NCI-H146 treated with DMSO at 0.1 percent for 48 hours (cell line): ENCODE measurements around the gene CCDC178.

Experiments
- DNase-seq: peaks from one replicate; lab custom pipeline; 2025; ENCODE audit not compliant: unreplicated experiment; lab: John Stamatoyannopoulos, UW

CCDC178 gene

DNA sequence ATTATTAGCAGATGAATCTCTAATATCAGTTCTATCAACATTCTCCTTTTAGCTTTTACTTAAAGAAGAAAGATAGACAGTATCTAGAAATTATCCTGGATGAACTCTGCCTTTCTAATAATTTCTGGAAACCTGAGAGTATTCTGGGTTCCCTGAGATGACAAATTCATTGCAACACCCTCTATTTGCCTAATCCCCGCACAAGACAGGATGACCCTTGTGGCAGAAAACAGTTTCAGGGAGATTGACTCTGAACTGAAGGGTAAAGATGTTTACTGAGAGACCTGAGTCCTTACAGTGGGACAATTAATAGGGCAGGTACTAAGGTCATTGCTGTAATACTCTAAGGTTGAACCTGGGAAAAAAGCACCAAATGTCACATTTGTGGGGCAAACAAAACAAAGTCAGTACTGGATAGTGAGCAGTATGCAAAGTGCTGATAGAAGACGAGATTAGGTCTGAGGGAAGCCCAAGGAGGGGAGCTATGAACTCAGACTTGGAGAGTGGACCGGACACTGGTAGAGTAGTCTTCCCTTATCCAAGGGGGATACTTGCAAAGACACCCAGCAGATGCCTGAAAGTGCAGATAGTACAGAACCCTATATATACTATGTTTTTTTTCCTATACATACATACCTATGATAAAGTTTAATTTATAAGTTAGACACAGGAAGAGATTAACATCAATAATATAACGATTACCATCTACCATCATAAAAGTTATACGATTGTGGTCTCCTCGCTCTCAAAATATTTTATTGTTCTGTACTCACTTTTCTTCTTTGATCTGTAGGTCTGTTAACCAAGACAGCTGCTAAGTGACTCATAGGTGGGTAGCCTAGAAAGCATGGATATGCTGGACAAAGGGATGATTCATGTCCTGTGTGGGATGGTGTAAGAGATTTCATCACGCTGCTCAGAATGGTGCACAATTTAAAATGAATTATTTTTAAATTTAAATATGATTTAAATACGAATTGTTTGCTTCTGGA, 519.4 kb downstream of the CCDC178 start:
- no peak for DNase-seq

DNA sequence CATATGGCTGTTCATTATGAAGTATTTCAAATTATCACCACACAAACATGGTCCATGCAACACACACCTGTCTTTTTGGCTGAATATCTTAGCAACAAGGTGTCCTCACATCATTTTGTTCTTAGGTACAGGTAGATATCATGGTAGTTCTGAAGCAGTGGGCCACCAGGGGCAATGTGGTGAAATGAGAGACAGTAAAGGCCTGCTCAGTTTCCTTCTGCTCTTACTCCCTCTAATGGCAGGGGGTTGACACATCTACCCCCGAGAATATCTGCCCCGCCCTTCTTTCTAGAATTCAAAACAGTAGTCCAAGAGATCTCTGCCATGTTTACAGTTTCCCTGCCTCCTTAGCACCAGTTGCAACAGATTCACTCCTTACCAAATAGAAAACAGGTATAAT, 520.7 kb downstream of the CCDC178 start:
- peak; percentile 81 for DNase-seq

DNA sequence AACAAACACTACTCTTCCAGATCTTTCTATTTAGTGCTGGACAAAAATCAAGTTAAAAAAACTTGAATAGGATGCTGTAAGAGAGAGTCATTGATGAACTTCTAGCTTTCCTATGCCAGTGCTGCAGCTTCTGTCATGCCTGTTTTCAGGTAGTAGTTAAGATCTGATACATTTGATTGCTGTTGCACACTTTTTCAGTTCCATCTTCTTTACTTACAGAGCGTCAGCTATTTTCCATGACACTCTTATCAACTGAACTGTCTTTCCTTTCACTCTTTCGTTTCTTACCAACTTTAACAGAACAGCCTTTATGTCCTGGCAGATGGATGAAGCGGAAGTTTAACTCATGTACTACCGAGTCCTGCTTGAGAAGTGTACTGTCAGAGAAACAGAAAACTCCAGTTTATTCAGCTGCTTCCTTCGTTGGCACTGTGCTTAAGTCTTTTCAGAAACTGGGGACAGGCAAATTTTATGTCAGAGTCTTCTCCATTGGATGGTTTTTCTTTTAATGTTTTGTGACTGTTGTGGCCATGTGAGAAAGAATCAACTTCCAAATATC, 521.8 kb downstream of the CCDC178 start:
- DNase-seq = no peak

DNA sequence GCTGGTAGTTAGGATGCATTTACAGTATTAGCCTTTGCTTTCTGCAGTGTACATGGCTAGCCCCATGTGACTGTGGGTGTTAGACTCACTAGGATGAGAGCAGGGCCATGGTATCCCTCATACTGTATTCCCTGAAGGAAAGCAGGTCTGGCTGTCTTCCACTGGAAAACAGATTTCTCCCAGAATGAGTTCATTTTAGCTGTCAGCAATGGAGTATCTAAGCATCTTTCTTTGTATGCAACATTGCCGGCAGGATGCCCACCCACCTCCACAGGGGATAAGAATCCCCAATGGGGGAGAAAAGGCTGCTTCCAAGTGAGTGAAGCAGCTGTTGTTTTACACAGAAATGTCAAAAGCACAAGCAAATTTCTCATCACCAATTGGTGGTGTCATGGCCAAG, 525.0 kb downstream of the CCDC178 start:
- DNase-seq = no peak

DNA sequence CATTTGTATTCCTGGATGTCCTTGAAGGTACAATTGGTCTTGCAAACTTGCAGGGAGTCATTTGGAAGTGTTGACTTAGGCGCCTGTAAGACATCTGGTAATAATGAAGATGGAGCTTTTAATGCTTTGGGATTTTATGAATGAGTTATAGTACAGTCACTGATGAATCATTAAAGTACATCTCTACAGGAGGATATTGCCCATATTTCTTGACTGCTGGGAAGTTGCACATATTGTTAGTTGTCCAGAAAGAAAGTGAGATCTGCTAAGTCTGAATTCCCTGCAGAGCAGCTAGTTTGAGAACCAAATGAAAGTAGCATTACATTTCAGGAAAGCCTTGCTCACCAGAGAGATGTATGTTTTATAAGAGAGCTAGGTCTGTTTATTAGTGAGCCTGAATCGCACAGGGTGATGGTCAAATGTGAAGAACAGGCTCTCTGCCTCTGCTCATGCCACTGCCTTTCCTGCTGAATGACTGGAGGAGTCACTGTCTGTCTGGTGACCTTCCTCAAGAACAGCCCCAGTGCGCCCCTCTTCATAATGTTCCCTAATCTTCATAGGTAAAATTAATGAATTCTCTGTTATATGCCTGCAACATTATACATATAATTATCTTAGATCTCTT, 528.7 kb downstream of the CCDC178 start:
- DNase-seq = no peak

DNA sequence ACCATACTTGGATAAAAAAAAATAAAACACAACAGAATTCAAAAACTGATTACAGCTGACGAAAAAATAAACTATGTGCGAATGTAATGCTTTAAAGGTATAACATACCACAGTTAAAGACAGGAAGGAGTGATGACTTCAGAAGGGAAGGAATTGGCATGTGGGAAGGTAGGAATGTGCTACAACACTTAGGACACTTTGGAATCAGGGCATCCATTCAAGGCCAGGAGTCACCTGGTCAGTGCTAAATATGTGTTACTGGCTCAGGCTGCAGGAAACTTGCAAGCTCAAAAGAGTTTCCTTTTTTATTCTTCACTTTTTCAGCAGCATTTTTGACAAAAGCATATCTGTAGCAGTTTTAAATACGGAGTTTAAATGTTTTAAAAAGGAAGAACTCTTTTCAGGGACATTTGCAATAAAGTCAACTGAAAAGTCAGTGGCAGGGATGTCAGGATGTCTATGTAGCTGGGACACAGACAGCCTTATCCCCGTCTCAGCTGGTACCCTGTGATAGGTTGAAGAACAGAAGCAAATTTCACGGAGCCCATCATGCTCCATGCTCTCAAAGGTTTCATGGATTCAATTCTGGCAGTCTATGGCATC, 529.7 kb downstream of the CCDC178 start:
- no peak for DNase-seq

DNA sequence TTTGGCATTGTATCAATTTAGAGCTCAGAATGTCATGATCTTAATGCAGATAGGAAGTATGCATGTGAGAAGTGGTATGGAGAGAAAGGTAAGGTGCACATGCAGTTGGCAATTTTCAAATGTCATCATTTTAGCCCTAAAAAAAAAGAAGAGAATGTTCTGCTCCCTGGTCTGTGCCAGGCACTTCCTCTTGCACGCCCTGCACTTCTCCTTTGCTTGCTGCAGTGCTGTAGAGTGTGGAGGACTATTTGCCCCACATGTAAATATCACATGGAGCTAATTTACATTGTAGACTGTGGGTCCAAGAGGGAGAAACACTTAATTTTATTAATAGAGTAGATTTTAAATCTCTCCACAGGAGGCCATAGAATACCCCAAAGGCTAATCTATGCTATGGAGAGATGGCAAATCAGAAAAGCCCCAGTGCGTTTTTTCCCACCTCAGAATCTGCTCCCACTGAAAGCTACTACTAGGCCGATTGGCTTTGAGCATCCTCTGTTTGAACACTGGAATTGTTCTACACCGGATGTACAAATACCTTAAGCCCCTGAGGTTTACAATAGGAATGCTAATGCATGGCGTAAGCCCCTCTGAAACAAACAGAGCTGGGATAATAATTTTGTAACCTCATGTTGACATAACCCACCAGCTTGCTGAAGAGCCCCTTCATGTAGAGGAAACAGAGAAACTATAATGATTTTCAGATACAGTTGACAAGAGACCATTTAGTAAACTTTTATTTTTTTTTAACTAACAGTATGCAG, 530.5 kb downstream of the CCDC178 start:
- DNase-seq = no peak

DNA sequence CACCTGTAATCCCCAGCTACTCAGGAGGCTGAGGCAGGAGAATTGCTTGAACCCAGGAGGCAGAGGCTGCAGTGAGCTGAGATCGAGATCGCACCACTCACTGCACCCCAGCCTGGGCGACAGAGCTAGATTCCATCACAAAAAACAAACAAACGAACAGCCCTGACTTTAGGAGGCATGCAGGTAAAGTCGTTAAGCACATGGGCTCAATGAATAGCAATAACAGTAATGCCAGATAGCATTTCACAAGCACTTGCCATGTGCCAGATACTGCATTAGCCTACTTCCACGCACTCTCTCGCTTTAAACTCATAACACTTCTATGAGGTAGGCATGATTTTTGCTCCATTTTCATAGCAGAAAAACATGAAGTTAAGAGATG, 532.1 kb downstream of the CCDC178 start:
- no peak for DNase-seq

DNA sequence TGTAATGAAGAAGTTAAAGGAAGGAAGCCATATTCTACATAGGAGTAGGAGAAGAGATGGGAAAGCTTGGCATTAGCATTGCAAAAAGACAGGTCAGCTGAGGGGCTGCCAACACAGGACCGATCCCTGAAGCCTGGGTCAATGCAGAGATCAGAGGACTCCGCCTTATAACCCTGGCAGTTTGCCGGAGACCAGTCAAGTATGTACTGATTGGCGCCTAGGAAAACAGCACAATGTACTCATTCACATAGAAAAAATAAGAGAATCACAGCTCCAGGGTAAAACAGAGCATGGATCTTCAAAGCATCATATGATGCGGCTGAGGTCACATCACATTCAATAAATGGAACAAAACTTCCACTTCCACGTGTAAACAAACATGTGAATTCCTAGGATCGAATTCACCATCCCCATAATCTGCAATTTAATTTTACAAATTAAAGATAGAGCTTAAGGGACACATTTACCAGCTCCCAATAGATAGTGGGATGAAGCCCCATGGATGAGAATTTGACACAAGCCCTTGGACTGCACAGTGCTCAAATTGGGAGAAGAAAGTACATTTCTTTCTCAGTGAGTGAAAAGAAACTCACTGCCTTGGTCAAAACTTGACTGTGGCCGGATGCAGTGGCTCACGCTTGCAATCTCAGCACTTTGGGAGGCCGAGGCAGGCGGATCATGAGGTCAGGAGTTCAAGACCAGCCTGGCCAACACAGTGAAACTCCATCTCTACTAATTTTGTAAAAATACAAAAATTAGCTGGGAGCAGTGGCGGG, 532.7 kb downstream of the CCDC178 start:
- DNase-seq = no peak

DNA sequence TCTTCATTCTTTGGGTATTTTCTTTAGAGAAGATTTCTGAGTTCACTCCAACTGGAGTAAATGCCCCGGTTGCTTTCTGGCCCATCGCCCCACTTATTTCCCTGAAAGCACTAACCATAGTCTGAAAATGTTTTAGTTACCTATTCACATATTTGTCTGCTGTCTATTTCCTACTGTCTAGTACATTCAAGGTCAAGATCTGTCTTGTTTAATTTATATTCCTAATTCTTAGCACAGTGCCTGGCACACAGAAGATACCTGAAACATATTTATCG, 533.3 kb downstream of the CCDC178 start:
- no peak for DNase-seq

DNA sequence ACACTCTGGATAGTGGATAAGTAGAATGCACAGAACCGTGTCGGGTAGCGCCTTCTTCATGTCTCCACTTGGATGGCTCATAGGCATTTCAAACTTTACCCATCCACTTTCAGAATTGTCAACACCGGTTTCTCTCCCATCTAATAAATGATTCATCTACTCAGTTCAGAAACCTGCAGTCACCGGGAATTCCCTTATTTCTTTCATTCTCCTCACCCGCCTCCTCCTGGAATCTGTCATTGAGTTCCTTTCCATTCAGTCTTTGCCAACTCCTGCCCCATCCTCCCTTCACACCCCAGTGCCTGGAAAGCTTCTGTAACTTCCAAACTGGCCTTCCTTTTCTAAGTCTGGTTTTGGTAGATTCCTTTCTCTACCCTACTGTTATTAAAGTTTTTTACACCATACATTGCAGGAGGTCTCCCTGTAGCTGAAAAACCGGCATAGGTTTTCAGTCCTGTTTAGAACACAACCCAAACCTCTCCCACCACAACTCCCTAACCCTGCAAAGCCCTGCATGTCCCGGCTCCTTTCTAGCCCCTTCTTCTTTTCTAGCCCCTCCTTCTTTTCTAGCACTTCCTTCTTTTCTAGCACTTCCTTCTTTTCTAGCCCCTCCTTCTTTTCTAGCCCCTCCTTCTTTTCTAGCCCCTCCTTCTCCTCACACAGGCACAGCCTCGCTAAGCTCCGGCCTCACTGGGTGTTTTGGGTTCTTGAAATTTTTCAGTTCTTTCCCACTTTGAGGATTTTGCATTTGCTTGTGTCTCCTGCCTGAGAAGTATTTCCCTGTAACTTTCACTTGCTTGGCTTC, 533.8 kb downstream of the CCDC178 start:
- no peak for DNase-seq

DNA sequence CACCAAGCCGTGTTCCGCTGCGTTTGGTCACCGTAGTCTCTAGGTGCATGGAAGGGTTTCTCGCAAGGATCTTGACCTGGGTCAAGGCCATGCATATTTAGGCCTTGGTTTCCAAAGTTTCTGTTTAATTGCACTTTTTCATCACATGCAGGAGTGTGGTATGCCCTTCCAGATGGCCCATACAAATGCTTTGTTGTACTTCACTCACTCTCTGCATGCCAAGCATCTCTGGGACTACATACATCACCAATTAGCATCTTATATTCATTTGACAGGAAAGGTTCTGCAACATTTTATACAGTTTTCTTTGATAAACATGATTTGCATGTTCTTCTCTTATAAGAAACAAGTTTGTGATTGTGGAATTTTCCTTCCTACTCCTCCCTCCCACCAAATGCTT, 534.9 kb downstream of the CCDC178 start:
- DNase-seq = no peak

DNA sequence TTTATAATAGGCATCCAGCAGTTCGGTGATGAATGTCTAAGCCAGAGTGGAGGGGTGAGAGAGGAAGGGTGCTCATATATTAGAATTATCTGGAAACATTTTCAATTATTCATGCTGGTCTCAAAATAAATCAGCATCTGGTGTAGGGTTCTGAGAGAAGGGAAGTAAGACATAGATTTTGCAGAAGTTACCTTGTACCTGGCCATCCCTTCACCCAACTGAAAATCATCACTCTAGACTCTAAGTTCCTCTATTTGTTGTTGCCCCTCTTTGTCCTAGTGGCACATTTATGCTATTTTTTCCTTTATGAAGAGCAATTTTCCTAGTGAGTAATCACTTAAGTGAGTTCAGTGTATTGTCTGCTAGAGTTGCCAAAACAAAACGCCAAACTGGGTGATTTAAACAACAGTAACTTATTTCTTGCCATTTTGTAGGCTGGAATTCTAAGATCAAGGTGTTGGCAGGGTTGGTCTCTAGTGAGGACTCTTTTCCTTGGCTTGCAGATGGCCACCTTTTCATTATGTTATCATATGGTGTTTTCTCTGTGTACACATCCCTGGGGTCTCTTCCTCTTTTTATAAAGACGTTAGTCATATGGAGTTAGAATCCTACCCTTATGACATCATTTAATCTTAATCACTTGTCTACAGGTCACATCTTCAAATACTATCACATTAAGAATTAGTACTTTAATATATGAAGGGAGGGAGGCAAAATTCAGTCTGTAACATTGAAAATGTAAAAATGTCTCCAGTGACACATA, 537.8 kb downstream of the CCDC178 start:
- DNase-seq = no peak

DNA sequence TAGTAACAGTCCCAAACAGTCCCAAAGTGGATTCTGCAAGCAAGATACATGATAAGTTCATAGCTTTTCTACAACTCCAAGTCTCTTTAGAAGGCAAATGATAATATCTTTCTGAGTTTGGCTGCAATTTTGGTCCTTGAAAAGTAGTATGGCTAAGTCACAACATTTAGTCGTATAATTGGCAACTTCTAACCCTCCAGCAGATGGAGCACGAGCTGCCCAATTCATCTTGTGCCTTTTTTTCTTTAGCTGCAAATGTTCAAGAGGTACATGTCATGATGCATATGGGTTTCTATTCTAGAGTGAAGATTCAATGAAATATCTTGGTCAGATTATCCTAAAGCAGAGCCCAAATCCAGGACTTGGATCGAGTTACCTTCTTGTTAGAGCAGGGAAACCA, 540.7 kb downstream of the CCDC178 start:
- DNase-seq = no peak

DNA sequence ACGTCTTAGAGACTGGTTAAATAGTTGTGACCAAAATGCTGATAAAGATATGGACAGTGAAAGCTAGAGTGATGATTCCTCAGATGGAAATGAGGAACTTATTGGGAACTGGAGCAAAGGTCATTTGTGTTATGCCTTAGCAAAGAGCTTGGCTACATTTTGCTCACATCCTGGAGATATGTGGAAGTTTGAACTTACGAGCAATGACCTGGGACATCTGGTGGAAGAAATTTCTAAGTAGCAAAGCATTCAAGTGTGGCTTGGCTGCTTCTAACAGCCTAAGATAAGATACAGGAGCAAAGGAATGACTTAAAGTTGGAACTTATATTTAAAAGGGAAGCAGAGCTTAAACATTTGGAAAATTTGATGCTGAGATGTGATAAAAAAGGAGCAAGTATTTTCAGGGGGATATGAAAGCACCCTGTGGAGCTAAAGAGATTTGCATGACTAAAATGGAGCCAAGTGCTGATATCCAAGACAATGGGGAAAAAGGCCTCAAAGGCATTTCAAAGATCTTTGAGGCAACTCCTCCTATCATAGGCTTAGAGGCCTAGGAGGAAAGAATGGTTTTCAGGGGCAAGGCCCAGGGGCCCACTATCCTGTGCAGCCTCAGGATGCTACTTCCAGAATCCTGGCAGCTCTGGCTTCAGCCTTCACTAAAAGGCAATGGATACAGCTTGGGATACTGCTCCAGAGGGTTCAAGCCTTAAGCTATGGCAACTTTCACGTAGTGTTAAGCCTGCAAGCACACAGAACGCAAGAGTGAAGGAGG, 543.6 kb downstream of the CCDC178 start:
- DNase-seq = no peak

DNA sequence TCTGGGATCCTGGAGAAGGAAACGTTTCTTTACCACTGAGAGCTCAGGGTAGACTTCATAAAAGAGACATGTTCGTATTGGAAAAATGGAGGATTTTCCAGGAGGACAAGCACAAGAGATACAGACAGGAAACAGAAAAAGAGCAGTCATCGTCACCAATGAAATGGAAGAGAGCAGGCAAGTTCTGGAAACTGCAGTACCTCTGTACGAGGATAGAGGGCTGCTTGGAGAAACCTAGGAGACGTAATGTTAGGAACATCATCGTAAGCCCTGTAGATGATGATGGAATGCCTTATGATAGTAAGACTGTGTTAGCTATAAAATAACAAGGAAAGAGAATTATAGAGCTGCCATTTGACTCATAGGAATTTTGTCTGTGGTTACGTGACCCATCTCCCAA, 546.6 kb downstream of the CCDC178 start:
- no peak for DNase-seq

DNA sequence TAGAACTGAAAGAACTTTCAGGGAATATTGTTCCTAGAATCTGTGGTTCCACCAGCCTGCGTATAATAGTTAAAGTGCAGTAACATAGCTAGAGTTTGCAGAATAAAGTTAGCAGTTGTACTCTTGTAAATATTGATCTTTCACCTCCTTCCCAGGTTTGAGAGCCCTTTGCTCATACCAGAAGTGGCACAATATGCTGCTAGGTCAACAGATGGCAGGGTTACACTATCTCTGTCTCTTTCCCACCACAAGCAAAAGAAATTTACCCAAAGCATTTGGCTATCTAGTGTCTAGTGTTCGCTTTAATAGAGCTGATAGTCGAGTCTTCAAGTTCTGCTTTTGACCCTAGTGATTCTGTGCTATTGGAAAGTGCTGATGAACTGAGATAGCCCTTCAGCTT, 548.7 kb downstream of the CCDC178 start:
- no peak for DNase-seq

DNA sequence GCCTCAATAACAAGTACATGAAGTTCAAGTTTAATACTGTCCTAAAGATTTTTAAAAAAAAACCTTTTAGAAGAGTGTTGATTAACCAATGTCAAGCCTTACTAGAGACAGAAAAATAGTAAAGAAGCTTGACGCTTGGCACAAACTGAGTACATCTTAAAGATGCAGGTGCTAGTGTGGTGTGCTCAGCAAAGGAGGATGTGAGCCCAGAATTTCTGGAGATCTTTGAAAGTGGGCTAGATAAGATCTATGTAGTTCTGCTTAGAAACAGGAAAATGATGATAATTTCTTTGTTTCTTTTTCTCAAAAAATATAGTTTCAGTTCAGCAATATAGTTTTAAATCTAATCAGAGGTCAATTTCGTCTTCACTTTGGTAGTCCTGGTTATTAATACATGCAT, 549.4 kb downstream of the CCDC178 start:
- DNase-seq = no peak
